Activated T-helper 1 cell treated with anti-CD3 and anti-CD28 coated beads, Interleukin-12 subunit alpha, Interleukin-12 subunit beta, Interleukin-2, Interleukin-4 antibody, amounts not matched to agents 30 ng/mL and 10 ng/mL and 1 ng/mL, durations not matched to agents 14 hours and 24 hours and 36 hours (primary cell): ENCODE data around the gene ISOC2. TPM values are rescaled to one million over a fixed set of nuclear protein-coding genes. Genes with fewer than 3 reads are reported as not detected.
A peak's percentile ranks its signal among the peaks of the same experiment; 100 is the strongest.
"Not testable (repeated sequence)": the region's sequence is repeated elsewhere in the genome, so short reads cannot be mapped to it uniquely, and the experiment has no call there.

Experiments
- DNase-seq: peaks from one replicate; pipeline ENCODE4 v3.0.0; 2021; ENCODE audit warnings: low spot score
- H3K27ac Mint-ChIP-seq: one replicate; pipeline ENCODE4 v1.8.0; 2021; ENCODE audit warnings: mild to moderate bottlenecking, mixed read lengths
- H3K27me3 Mint-ChIP-seq: one replicate; pipeline ENCODE4 v1.8.0; 2022; ENCODE audit warnings: mild to moderate bottlenecking, moderate library complexity, mixed read lengths; ENCODE audit not compliant: insufficient read depth
- H3K36me3 Mint-ChIP-seq: one replicate; pipeline ENCODE4 v1.8.0; 2021; ENCODE audit warnings: low read depth, mixed read lengths
- H3K4me1 Mint-ChIP-seq: one replicate; pipeline ENCODE4 v1.8.0; 2021; ENCODE audit warnings: low read depth, mixed read lengths
- H3K4me3 Mint-ChIP-seq: one replicate; pipeline ENCODE4 v1.8.0; 2021; ENCODE audit warnings: mild to moderate bottlenecking, moderate library complexity, mixed read lengths
- H3K9me3 Mint-ChIP-seq: one replicate; pipeline ENCODE4 v1.8.0; 2021; ENCODE audit warnings: mixed read lengths
- intact Hi-C: fragments of 100-400 bp; cut with micrococcal nuclease; formaldehyde crosslinking; loops from one replicate; pipeline ENCODE4 v1.15.1; 2024
- total RNA-seq: library from RNA; stranded (reverse); gene quantifications from 2 replicates; pipeline ENCODE4 v1.2.3, GENCODE V29; 2022

ISOC2 gene
- total RNA-seq, 1 donor from 2014 or later: 34.3 TPM

DNA sequence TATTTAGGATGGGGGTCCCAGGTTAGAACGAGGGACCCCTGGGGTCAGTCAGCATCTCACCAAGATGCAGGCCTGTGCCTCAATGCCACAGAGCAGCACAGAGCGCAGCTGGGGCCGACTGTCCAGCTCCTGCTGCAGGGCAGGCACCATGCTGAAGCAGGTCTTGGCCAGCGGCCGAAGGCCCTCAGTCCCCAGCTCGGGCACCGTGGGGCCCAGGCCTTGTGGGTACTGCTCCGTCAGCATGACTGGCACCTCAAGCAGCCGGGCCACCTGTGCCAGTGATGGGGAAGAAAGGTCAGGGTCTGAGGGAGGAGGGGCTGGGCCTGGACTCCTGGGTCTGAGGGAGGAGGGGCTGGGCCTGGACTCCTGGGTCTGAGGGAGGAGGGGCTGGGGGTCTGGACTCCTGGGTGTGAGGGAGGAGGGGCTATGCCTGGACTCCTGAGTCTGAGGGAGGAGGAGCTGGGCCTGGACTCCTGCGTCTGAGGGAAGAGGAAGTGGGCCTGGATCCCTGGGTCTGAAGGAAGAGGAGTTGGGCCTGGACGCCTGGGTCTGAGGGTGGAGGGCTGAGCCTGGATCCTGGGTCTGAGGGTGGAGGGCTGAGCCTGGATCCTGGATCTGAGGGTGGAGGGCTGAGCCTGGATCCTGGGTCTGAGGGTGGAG, 5.7 kb downstream of the ISOC2 start:
- Mint-ChIP-seq H3K27ac (no peak overlapping the region), H3K36me3 (peaks cover 5% of the 10 kb centered on the region), H3K4me1 (no peaks in the 10 kb centered on the region), H3K9me3 (no peaks in the 10 kb centered on the region), H3K4me3 (no peak overlapping the region), H3K27me3 (peaks cover 22% of the 10 kb centered on the region)
- no peak for DNase-seq
- intact Hi-C loops: no loop called here

DNA sequence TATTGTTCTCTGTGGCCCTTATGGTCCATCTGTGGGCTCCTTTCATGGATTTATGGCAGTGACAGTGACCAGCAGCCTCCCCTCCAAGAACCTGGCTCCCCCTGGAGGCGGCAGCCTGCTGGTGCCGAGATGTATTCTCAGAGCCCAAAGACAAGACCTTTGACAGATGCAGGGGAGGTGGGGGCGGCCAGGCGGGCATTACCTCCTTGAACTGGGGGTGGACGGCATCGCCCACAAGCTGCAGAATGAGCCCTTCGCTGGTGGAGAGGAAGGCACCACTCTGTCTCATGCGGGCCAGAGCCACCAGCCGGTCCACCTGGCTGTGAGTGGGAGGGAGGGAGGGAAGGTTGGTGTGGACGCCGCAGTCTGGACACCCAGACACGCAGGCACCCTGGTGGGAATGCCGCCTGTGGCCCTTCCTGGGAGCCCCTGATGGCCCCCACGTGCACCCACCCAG, 6.6 kb downstream of the ISOC2 start:
- peaks cover 27% of the 10 kb centered on the region for H3K27me3 Mint-ChIP-seq
- no peak overlapping the region for H3K4me3 Mint-ChIP-seq
- H3K27ac Mint-ChIP-seq: peak overlapping the region; percentile 74
- DNase-seq: peak; percentile 29
- intact Hi-C loops: loop anchor here (1.0 kb wide), 1 partner anchor 314 kb away; no protein-coding TSS in a partner anchor
- H3K36me3 Mint-ChIP-seq: peaks cover 5% of the 10 kb centered on the region
- no peaks in the 10 kb centered on the region for H3K9me3 Mint-ChIP-seq
- no peaks in the 10 kb centered on the region for H3K4me1 Mint-ChIP-seq

DNA sequence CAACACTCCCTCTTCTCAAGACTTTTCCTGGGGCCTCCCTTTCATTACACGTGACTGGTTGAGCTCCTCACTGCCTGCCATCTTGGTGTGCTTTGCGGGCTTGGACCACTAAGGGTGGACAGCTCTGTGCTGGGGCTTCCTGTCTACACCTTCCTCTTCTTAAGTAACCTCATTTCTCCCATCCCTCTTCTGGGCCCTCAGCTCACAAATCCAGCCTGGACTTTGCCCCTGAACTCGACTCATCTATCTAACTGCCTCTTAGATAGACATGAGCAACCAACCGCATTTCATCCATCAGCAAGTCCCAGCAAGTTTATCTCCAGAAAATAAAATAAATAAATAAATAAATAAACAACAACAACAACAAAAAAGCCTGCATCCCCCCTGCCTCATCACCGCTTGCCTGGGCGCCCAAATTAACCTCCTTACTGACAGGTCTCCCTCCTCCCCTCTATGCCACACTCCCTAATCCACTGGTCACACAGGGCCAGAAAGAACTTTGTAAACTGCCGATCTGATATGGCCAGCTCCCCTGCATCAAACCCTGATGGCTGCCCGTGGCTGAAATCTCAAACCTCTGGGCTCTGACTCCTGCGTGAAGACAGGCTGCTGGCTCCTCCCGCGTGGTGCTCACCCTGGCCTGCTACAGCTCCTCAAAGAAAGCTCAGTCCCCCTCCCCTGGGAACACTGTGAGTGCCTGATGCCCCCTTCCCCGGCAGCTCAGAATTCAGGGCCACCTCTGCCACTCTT, 7.8 kb downstream of the ISOC2 start:
- Mint-ChIP-seq H3K36me3 (peaks cover 5% of the 10 kb centered on the region), H3K27ac (no peak overlapping the region), H3K4me3 (no peak overlapping the region), H3K9me3 (no peaks in the 10 kb centered on the region), H3K27me3 (peaks cover 28% of the 10 kb centered on the region), H3K4me1 (no peaks in the 10 kb centered on the region)
- DNase-seq: no peak
- intact Hi-C loops: loop anchor here (1.0 kb wide), 1 partner anchor 312 kb away; no protein-coding TSS in a partner anchor

GRCh38 chr19:55452749-55453346, 8.6 kb downstream of the ISOC2 start:
- peak; percentile 22 for DNase-seq
- peaks cover 28% of the 10 kb centered on the region for H3K27me3 Mint-ChIP-seq
- H3K36me3 Mint-ChIP-seq: peaks cover 5% of the 10 kb centered on the region
- H3K27ac Mint-ChIP-seq: no peak overlapping the region
- H3K4me1 Mint-ChIP-seq: no peaks in the 10 kb centered on the region
- intact Hi-C loops: no loop called here
- no peak overlapping the region for H3K4me3 Mint-ChIP-seq
- no peaks in the 10 kb centered on the region for H3K9me3 Mint-ChIP-seq

GRCh38 chr19:55451965-55452748, 9.3 kb downstream of the ISOC2 start:
- DNase-seq: no peak
- Mint-ChIP-seq H3K36me3 (peaks cover 5% of the 10 kb centered on the region), H3K27ac (no peak overlapping the region), H3K9me3 (no peaks in the 10 kb centered on the region), H3K4me1 (no peaks in the 10 kb centered on the region), H3K27me3 (peaks cover 28% of the 10 kb centered on the region), H3K4me3 (no peak overlapping the region)
- intact Hi-C loops: no loop called here

DNA sequence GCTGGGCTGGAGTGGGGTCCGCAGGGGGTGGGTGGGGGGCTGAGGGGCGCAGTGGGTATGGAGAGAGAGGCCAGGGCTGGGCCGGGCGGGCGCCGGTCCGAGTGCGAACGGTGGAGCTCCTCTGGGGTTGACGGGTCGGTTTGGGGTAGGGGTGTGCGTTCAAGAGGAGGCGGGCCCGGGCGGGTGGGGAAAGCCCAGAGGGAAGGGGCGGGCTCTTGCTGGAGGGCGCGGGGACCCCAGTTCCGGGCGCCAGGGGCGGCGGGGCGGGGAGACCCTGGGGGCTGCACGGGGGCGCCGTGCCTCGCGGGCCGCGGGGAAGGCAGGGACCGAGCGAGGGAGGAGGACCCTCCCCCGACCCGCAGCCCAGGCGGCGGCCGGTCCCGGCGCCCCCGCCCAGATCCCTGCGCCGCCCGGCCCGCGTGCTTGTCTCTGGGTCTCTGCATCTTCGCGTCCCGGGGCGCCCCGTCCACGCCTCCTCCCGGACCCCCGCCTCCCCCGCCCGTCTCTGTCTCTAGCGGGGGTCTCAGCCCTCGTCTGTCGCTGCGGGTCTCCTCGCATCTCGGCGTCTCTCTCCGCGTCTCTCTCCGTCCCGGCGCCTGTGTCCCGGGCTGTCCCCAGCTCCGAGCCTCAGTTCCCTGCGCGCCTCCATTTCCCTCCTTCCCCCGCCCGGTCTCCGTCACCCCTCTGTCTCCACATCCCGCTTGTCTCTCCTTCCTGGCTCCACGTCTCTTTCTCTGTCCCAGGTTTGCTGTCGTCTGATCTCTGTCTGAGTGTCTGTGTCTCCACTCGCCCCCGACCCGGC, 10.1 kb downstream of the ISOC2 start:
- Mint-ChIP-seq H3K27me3 (peaks cover 30% of the 10 kb centered on the region), H3K4me3 (peak overlapping the region; percentile 30), H3K4me1 (no peaks in the 10 kb centered on the region), H3K36me3 (peaks cover 5% of the 10 kb centered on the region), H3K27ac (no peak overlapping the region), H3K9me3 (no peaks in the 10 kb centered on the region)
- intact Hi-C loops: no loop called here
- no peak for DNase-seq

- Mint-ChIP-seq H3K4me1 (no peaks in the 10 kb centered on the region), H3K9me3 (no peaks in the 10 kb centered on the region), H3K27ac (no peak overlapping the region), H3K27me3 (peaks cover 43% of the 10 kb centered on the region), H3K4me3 (no peak overlapping the region), H3K36me3 (peaks cover 2% of the 10 kb centered on the region)
- intact Hi-C loops: no loop called here
- no peak for DNase-seq
These were observed 12.0 kb downstream of the ISOC2 start for GRCh38 chr19:55449469-55449868.

GRCh38 chr19:55448175-55448490, 13.3 kb downstream of the ISOC2 start:
- intact Hi-C loops, H3K27ac Mint-ChIP-seq, H3K4me1 Mint-ChIP-seq, H3K4me3 Mint-ChIP-seq, DNase-seq, H3K36me3 Mint-ChIP-seq, H3K9me3 Mint-ChIP-seq: not testable (repeated sequence)
- peaks cover 49% of the 10 kb centered on the region for H3K27me3 Mint-ChIP-seq

- H3K4me1 Mint-ChIP-seq: no peaks in the 10 kb centered on the region
- H3K9me3 Mint-ChIP-seq: no peaks in the 10 kb centered on the region
- no peak overlapping the region for H3K27ac Mint-ChIP-seq
- H3K27me3 Mint-ChIP-seq: peaks cover 47% of the 10 kb centered on the region
- no peak overlapping the region for H3K4me3 Mint-ChIP-seq
- no peaks in the 10 kb centered on the region for H3K36me3 Mint-ChIP-seq
- no peak for DNase-seq
- intact Hi-C loops: no loop called here
These were observed 13.8 kb downstream of the ISOC2 start for GRCh38 chr19:55447421-55448174.

- DNase-seq: no peak
- H3K27me3 Mint-ChIP-seq: peaks cover 55% of the 10 kb centered on the region
- no peaks in the 10 kb centered on the region for H3K36me3 Mint-ChIP-seq
- H3K4me3 Mint-ChIP-seq: no peak overlapping the region
- intact Hi-C loops: no loop called here
- H3K27ac Mint-ChIP-seq: no peak overlapping the region
- H3K4me1 Mint-ChIP-seq: peaks cover 7% of the 10 kb centered on the region
- H3K9me3 Mint-ChIP-seq: no peaks in the 10 kb centered on the region
These were observed 15.4 kb downstream of the ISOC2 start for GRCh38 chr19:55446060-55446459.

- peaks cover 10% of the 10 kb centered on the region for H3K4me1 Mint-ChIP-seq
These were observed 16.8 kb downstream of the ISOC2 start for GRCh38 chr19:55444646-55445045.

More at GRCh38 chr19:55444646-55445045, 16.8 kb downstream of the ISOC2 start:
- no peak for DNase-seq
- Mint-ChIP-seq H3K4me3 (no peak overlapping the region), H3K27ac (no peak overlapping the region), H3K27me3 (peaks cover 55% of the 10 kb centered on the region), H3K9me3 (no peaks in the 10 kb centered on the region), H3K36me3 (no peaks in the 10 kb centered on the region)
- intact Hi-C loops: loop anchor here (5.0 kb wide), 1 partner anchor 282 kb away; no protein-coding TSS in a partner anchor
